Measurements from ENCODE around the gene ARHGAP28.
"Not testable (repeated sequence)": the region's sequence is repeated elsewhere in the genome, so short reads cannot be mapped to it uniquely, and the experiment has no call there.

The ARHGAP28 gene

GRCh38 chr18:6938403-6938802 lies 208.9 kb downstream of the ARHGAP28 start:
- not testable (repeated sequence) for DNase-seq

GRCh38 chr18:6939972-6940371 lies 210.5 kb downstream of the ARHGAP28 start:
- no peak for DNase-seq

GRCh38 chr18:6940451-6940850 lies 210.9 kb downstream of the ARHGAP28 start:
- no peak for DNase-seq

GRCh38 chr18:6941996-6942395 lies 212.5 kb downstream of the ARHGAP28 start:
- DNase-seq, result no peak

GRCh38 chr18:6942742-6943141 lies 213.2 kb downstream of the ARHGAP28 start:
- DNase-seq, result no peak

- DNase-seq, result no peak
These were observed 213.6 kb downstream of the ARHGAP28 start for GRCh38 chr18:6943143-6943542.

- DNase-seq, result no peak
These were observed 218.0 kb downstream of the ARHGAP28 start for GRCh38 chr18:6947338-6948030.

- DNase-seq, result no peak
These were observed 219.0 kb downstream of the ARHGAP28 start for GRCh38 chr18:6948281-6949055.

GRCh38 chr18:6949800-6950586 lies 220.5 kb downstream of the ARHGAP28 start:
- no peak for DNase-seq

GRCh38 chr18:6950641-6951040 lies 221.1 kb downstream of the ARHGAP28 start:
- no peak for DNase-seq

GRCh38 chr18:6951336-6952090 lies 222.0 kb downstream of the ARHGAP28 start:
- DNase-seq, result no peak

- DNase-seq, result no peak
These were observed 225.0 kb downstream of the ARHGAP28 start for GRCh38 chr18:6954501-6954900.

GRCh38 chr18:6955304-6955703 lies 225.8 kb downstream of the ARHGAP28 start:
- DNase-seq, result no peak

- DNase-seq, result no peak
These were observed 227.0 kb downstream of the ARHGAP28 start for GRCh38 chr18:6956495-6956894.

GRCh38 chr18:6956999-6957398 lies 227.5 kb downstream of the ARHGAP28 start:
- no peak for DNase-seq

- no peak for DNase-seq
These were observed 229.6 kb downstream of the ARHGAP28 start for GRCh38 chr18:6959110-6959509.

GRCh38 chr18:6960124-6960523 lies 230.6 kb downstream of the ARHGAP28 start:
- no peak for DNase-seq

- no peak for DNase-seq
These were observed 231.1 kb downstream of the ARHGAP28 start for GRCh38 chr18:6960656-6961055.

- no peak for DNase-seq
These were observed 231.8 kb downstream of the ARHGAP28 start for GRCh38 chr18:6961331-6961730.

- no peak for DNase-seq
These were observed 233.3 kb downstream of the ARHGAP28 start for GRCh38 chr18:6962571-6963451.

- DNase-seq, result no peak
These were observed 234.1 kb downstream of the ARHGAP28 start for GRCh38 chr18:6963452-6964097.

Measured in activated T-cell treated with anti-CD3 and anti-CD28 coated beads, Interleukin-2, amount 50 U/mL, for 1 hour (primary cell).